Esophagus muscularis mucosa (tissue), 3 donors: ENCODE results near the gene ABHD16A.

Source experiments
- POLR2A ChIP-seq: fragments of 450-650 bp; IDR thresholded peaks from one replicate; pipeline ENCODE4 v1.6.1; 2017; ENCODE audit warnings: antibody characterized with exemption, moderate library complexity, mild to moderate bottlenecking, low read depth
- TF ChIP-seq, protein P1 (sequence below), 3 experiments: fragments of 200-600 bp in 2 of 3; fragments of 450-650 bp in 1 of 3; sonication (generic) in 2 of 3; IDR thresholded peaks; one replicate each; pipeline ENCODE4 v1.5.1; 2017 to 2019; ENCODE audit warnings: antibody characterized with exemption in 3 of 3, mild to moderate bottlenecking in 2 of 3, moderate library complexity in 1 of 3

DNA sequence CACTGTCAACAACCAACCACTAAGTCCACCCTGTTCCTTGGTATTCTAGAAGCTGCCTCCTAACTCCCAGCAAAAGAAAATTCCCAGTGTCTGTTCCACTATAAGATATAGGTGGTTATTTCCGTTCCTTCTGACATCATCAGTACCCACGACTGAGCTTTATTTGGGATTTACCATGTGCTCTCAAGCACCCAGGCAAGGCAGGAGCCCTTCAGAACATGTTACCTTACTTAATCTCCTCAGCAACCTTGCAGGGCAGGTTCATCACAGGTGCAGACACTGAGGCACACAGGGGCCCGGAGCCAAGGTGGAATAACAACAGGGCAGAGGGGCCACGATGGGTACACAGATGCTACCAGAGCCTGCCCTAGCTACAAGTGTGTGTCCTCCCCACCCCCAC lies 10.8 kb downstream of the ABHD16A start:
- TF ChIP-seq, protein P1, sequence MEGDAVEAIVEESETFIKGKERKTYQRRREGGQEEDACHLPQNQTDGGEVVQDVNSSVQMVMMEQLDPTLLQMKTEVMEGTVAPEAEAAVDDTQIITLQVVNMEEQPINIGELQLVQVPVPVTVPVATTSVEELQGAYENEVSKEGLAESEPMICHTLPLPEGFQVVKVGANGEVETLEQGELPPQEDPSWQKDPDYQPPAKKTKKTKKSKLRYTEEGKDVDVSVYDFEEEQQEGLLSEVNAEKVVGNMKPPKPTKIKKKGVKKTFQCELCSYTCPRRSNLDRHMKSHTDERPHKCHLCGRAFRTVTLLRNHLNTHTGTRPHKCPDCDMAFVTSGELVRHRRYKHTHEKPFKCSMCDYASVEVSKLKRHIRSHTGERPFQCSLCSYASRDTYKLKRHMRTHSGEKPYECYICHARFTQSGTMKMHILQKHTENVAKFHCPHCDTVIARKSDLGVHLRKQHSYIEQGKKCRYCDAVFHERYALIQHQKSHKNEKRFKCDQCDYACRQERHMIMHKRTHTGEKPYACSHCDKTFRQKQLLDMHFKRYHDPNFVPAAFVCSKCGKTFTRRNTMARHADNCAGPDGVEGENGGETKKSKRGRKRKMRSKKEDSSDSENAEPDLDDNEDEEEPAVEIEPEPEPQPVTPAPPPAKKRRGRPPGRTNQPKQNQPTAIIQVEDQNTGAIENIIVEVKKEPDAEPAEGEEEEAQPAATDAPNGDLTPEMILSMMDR (IDR thresholded peaks at IDR 0.05) = no peak
- no peak for TF ChIP-seq POLR2A
